SK-N-MC (cell line): ENCODE results near the gene SLC6A11.

Experiments
- EZH2 ChIP-seq: fragments of 200-600 bp; sonication (generic); IDR thresholded peaks from one replicate; pipeline ENCODE4 v1.6.1; 2017; ENCODE audit warnings: antibody characterized with exemption
- POLR2AphosphoS5 ChIP-seq: IDR thresholded peaks from 2 replicates; pipeline ENCODE4 v1.6.1; 2012; ENCODE audit warnings: mild to moderate bottlenecking, low read depth, low read length, borderline replicate concordance

DNA sequence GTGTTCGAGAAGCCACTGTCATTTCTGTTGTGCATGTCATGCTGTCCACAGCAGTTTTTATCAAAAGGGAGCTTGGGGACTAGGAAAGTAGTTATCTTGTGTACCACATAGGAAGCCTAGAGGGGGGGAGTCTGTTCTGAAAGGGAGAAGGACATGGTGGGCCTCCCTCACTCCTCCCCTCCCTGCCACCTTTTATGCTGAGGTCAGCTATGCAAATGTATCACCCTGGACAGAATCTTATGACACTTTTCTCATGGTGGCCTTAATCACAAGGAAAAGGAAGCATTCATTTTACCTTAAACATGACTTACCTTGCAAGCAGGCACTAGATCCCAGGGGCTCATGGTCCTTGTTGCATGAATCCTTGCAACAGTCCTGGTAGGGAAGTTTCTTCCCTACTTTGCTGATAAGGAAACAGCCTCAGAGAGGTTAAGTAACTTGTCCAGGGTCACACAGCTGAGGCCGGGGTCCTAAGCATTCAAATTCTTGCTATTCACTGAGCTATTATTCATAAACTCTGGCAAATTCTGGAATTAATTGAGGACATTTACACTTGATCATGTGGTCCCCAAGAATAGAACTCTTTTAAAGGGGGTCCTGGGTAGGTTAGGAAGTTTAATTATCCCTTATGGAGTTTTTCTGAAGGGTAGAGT is 95.4 kb downstream of the SLC6A11 start:
- TF ChIP-seq POLR2AphosphoS5 (no peak), EZH2 (no peak)
